Right lobe of liver (tissue), 4 donors: ENCODE data around the gene APOL2.

Source experiments
- POLR2A ChIP-seq: fragments of 450-650 bp; IDR thresholded peaks from one replicate; pipeline ENCODE4 v1.6.1; 2017; ENCODE audit warnings: antibody characterized with exemption, mild to moderate bottlenecking
- TF ChIP-seq, protein P1 (sequence below), 4 donors: fragments of 200-600 bp in 3 of 4; fragments of 450-650 bp in 1 of 4; IDR thresholded peaks; one replicate each; pipeline versions ENCODE4 v1.5.1 to v1.8.0; 2016 to 2022; ENCODE audit warnings: antibody characterized with exemption in 4 of 4, mild to moderate bottlenecking in 2 of 4
- donor health status: DM: no; HTN: no; CAD: no.
- donor health status: DM: no; HTN: no; CAD: no.
- donor health status: DM: no; HTN: yes; CAD: no.

DNA sequence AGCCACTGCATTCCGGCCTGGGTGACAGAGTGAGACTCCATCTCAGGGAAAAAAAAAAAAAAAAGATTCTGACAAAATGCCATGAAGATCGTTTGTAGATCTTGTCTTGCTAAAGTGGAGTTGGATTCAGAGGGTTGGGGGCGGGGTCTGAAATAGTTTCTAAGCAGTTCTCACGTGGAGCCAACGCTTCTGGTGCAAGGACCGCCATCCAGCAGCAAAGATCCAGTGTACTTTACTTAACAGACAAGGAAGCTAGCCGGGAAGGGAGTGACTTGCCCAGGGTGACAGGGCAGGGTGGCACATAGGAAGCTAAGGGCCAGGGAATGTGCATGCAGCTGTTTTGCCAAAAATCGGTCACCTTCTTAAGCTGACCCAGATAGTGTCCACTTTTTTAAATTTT lies 41.1 kb upstream of the APOL2 start:
- TF ChIP-seq, protein P1, sequence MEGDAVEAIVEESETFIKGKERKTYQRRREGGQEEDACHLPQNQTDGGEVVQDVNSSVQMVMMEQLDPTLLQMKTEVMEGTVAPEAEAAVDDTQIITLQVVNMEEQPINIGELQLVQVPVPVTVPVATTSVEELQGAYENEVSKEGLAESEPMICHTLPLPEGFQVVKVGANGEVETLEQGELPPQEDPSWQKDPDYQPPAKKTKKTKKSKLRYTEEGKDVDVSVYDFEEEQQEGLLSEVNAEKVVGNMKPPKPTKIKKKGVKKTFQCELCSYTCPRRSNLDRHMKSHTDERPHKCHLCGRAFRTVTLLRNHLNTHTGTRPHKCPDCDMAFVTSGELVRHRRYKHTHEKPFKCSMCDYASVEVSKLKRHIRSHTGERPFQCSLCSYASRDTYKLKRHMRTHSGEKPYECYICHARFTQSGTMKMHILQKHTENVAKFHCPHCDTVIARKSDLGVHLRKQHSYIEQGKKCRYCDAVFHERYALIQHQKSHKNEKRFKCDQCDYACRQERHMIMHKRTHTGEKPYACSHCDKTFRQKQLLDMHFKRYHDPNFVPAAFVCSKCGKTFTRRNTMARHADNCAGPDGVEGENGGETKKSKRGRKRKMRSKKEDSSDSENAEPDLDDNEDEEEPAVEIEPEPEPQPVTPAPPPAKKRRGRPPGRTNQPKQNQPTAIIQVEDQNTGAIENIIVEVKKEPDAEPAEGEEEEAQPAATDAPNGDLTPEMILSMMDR (IDR thresholded peaks at IDR 0.05), result no peak
- TF ChIP-seq POLR2A, result no peak
